Lung (tissue), 12 donors: Measurements from ENCODE around the gene RASL11B. TPM values are rescaled to one million over a fixed set of nuclear protein-coding genes. Genes with fewer than 3 reads are reported as not detected.

ENCODE experiments used
- ATAC-seq: fragments of 200-7000 bp; cut with Tn5 transposase; one replicate; pipeline ENCODE4 v1.9.1; 2020; ENCODE audit warnings: moderate number of reproducible peaks; ENCODE audit not compliant: insufficient read depth, low FRiP score
- DNase-seq, 3 donors: peaks; one replicate each; pipeline ENCODE4 v3.0.0-alpha.2; 2013 to 2017
- H3K27ac ChIP-seq, 2 donors: one replicate each; pipeline ENCODE4 v1.5.1; 2013; ENCODE audit warnings: mild to moderate bottlenecking in 2 of 2, moderate library complexity in 2 of 2, control low read depth in 1 of 2, inconsistent platforms in 1 of 2, low read depth in 1 of 2, low read length in 1 of 2
- H3K27me3 ChIP-seq, 3 donors: one replicate each; pipeline ENCODE4 v1.5.1; 2013; ENCODE audit warnings: low read length in 2 of 3; ENCODE audit not compliant: control insufficient read depth in 3 of 3, insufficient read depth in 3 of 3
- H3K36me3 ChIP-seq, 4 donors: one replicate each; pipeline ENCODE4 v1.5.1; 2013; ENCODE audit warnings: low read length in 4 of 4, mild to moderate bottlenecking in 1 of 4, moderate library complexity in 1 of 4; ENCODE audit not compliant: control insufficient read depth in 4 of 4, insufficient read depth in 4 of 4
- H3K4me1 ChIP-seq, 5 donors: one replicate each; pipeline ENCODE4 v1.5.1; 2013; ENCODE audit warnings: low read length in 5 of 5, mild to moderate bottlenecking in 2 of 5, moderate library complexity in 1 of 5; ENCODE audit not compliant: control insufficient read depth in 5 of 5, insufficient read depth in 5 of 5
- H3K4me3 ChIP-seq: one replicate; pipeline ENCODE4 v1.5.1; 2013; ENCODE audit warnings: mild to moderate bottlenecking, control low read depth, moderate library complexity
- H3K9ac ChIP-seq, 2 donors: one replicate each; pipeline ENCODE4 v1.5.1; 2013; ENCODE audit warnings: low read length in 2 of 2, control low read depth in 1 of 2; ENCODE audit not compliant: insufficient read depth in 1 of 2
- H3K9me3 ChIP-seq, 4 donors: one replicate each; pipeline ENCODE4 v1.5.1; 2013; ENCODE audit warnings: low read length in 3 of 4, mild to moderate bottlenecking in 1 of 4, moderate library complexity in 1 of 4; ENCODE audit not compliant: control insufficient read depth in 4 of 4, insufficient read depth in 3 of 4
- WGBS, 2 donors: extraction: QIAGEN DNeasy Blood & Tissue Kit; methylation state at CpG; one replicate each; pipeline ENCODE4 v1.1.7; 2013; 5-methylcytosine and 5-hydroxymethylcytosine counted together
- polyA plus RNA-seq, 2 donors: library from polyadenylated mRNA; stranded (reverse); fragments of 200-250 nt; gene quantifications; one replicate each; pipeline ENCODE4 v1.2.1, GENCODE V29; 2013
- total RNA-seq, 2 donors: library from RNA; depleted of rRNA in 1 of 2; stranded (reverse); fragments of >200 nt in 1 of 2; gene quantifications; one replicate each; pipeline ENCODE4 v1.2.1, GENCODE V29; 2014 to 2021
- TF ChIP-seq, protein P1 (sequence below): IDR thresholded peaks from 2 replicates; pipeline ENCODE4 v1.5.1; 2012; ENCODE audit warnings: mild to moderate bottlenecking; ENCODE audit errors: control extremely low read depth, extremely low read depth
- donor health status: control.
- donor health status: control.
- donor health status: Bipolar disorder and iron deficiency.
- donor health status: healthy.
- donor health status: DM: yes; HTN: yes; CAD: no.

Gene RASL11B
- total and polyA plus RNA-seq, 4 donors, result 1.0 to 5.7 (median 1.7) TPM

DNA sequence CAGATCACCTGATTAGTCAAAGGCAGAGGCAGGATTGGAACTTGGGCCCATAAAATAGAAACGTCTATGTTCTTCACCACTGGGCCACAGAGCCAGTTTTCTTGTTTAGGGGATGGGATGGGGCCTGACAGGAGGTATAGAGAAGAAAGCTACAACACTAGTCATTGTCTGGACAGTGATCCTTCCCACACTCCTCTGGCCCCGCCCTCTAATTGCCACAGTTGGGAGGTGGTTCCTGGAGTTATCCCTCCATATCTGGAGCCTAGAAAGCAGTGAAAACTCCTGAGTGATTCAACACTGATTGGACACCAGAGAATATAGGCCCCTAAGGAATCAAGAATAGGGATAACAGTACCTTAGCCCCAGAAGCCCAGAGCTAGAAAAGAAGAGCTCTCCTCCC lies 22.9 kb downstream of the RASL11B start:
- Histone ChIP-seq H3K9ac (no peak overlapping the region), H3K9me3 (peaks cover 0 to 2% (median 0%) of the 10 kb centered on the region in 4 donors), H3K4me1 (peaks cover 0 to 7% (median 0%) of the 10 kb centered on the region in 5 donors), H3K27me3 (no peaks in the 10 kb centered on the region), H3K27ac (no peak overlapping the region), H3K4me3 (no peak overlapping the region), H3K36me3 (peaks cover 0 to 6% (median 0%) of the 10 kb centered on the region in 4 donors)
- 89 to 95% methylated on average over 2 of the region's 2 CpGs for WGBS, 2 donors
- TF ChIP-seq, protein P1, sequence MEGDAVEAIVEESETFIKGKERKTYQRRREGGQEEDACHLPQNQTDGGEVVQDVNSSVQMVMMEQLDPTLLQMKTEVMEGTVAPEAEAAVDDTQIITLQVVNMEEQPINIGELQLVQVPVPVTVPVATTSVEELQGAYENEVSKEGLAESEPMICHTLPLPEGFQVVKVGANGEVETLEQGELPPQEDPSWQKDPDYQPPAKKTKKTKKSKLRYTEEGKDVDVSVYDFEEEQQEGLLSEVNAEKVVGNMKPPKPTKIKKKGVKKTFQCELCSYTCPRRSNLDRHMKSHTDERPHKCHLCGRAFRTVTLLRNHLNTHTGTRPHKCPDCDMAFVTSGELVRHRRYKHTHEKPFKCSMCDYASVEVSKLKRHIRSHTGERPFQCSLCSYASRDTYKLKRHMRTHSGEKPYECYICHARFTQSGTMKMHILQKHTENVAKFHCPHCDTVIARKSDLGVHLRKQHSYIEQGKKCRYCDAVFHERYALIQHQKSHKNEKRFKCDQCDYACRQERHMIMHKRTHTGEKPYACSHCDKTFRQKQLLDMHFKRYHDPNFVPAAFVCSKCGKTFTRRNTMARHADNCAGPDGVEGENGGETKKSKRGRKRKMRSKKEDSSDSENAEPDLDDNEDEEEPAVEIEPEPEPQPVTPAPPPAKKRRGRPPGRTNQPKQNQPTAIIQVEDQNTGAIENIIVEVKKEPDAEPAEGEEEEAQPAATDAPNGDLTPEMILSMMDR, result no peak
- DNase-seq (no peak), ATAC-seq (no peak)

DNA sequence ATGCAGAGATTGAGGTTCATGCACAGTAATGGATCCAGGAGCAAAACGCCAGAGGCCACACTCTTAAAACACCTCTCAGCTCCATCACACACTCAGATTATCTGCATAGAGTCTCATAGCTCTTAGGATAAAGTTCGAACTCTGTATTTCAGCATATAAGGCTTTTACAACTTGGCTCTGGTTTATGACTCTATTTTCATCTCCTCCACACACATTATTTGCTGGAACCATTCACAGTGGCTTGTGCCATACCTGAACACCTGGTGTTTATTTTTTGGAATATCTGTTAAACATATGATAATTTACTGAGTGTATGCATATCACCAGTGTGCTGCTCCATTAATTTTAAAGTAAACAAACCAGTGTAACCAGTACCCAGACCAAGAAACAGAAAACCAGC lies 27.2 kb downstream of the RASL11B start:
- no peak for DNase-seq
- Histone ChIP-seq H3K27ac (no peak overlapping the region), H3K27me3 (no peaks in the 10 kb centered on the region), H3K9me3 (peaks cover 0 to 2% (median 0%) of the 10 kb centered on the region in 4 donors), H3K9ac (no peak overlapping the region), H3K4me3 (no peak overlapping the region), H3K4me1 (peaks cover 0 to 18% (median 0%) of the 10 kb centered on the region in 5 donors), H3K36me3 (peaks cover 0 to 6% (median 0%) of the 10 kb centered on the region in 4 donors)
- TF ChIP-seq, protein P1, result no peak
- WGBS, 2 donors, result 91% methylated on average over 2 of the region's 2 CpGs
- ATAC-seq, result no peak

DNA sequence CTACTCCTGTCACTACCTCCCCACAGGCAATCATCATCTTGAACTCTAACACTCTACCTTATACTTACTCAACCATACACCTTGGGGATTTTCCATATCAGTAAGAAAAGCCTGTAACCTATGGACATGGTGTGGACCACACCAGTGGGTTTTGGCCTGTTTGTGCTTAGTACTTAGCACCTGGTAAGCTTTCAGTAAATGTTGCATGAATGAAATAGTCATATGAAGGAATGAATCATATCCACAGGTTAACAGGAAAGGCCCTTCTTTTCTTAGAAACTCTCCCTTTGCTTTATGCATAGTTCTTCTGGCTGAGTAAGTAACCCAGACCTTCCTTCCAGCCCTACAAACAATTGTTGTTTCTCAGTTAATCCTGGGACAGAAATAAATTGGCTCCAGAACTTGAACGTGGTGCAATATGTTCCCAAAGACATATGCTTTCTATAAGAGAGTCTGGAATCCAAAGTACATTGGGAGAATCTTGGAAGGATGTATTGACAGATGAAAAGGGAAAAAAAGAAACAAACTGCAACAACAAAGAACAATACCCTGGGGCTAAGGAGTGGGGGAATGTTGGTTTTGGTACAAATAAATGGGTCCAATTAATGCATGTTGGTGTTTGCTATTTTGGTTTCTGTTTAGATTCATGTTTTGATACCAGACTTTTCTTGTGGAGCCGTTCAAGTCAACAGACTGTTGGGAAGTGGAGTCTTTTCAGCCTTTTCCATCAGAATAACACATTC lies 27.8 kb downstream of the RASL11B start:
- TF ChIP-seq, protein P1, result no peak
- H3K9me3 ChIP-seq, result peaks cover 0 to 2% (median 0%) of the 10 kb centered on the region in 4 donors
- no peak overlapping the region for H3K4me3 ChIP-seq
- ATAC-seq (no peak), DNase-seq (no peak)
- no peak overlapping the region for H3K27ac ChIP-seq
- WGBS, 2 donors, result 80 to 85% methylated on average over 2 of the region's 2 CpGs
- H3K4me1 ChIP-seq, result peaks cover 0 to 18% (median 0%) of the 10 kb centered on the region in 5 donors
- H3K9ac ChIP-seq, result no peak overlapping the region
- H3K27me3 ChIP-seq, result no peaks in the 10 kb centered on the region
- peaks cover 0 to 6% (median 0%) of the 10 kb centered on the region in 4 donors for H3K36me3 ChIP-seq
